Brain microvascular endothelial cell (primary cell): ENCODE measurements around the gene MOV10L1.

Experiments used
- DNase-seq: peaks from one replicate; pipeline ENCODE4 v3.0.0-alpha.2; 2020
- H3K27ac ChIP-seq: fragments of 250-450 bp; sonication (Bioruptor Pico); 2 replicates; pipeline ENCODE4 v1.5.1; 2020; ENCODE audit warnings: mild to moderate bottlenecking, moderate library complexity
- H3K27me3 ChIP-seq: fragments of 250-450 bp; sonication (Bioruptor Pico); replicated peaks from 2 replicates; pipeline ENCODE4 v1.5.1; 2020; ENCODE audit warnings: mild to moderate bottlenecking
- H3K36me3 ChIP-seq: fragments of 250-450 bp; sonication (Bioruptor Pico); replicated peaks from 2 replicates; pipeline ENCODE4 v1.5.1; 2020; ENCODE audit warnings: mild to moderate bottlenecking
- H3K4me3 ChIP-seq: 2 replicates; pipeline ENCODE4 v1.5.1; 2011; ENCODE audit warnings: low read depth, mild to moderate bottlenecking, control low read depth, low read length, moderate library complexity
- CTCF ChIP-seq: IDR thresholded peaks from 2 replicates; pipeline ENCODE4 v1.5.1; 2011; ENCODE audit warnings: low read depth, mild to moderate bottlenecking, moderate library complexity, low read length, control low read depth, inconsistent platforms; ENCODE audit errors: missing control alignments
- in situ Hi-C: cut with HindIII; loops from 2 replicates; pipeline ENCODE4 v1.10.0; 2017; ENCODE audit warnings: low sequenced_read_pairs, low pct_ligation_motif_present

The MOV10L1 gene

GRCh38 chr22:50170453-50171318, 80.9 kb downstream of the MOV10L1 start, which contains the start of gene PANX2:
TSS of gene PANX2 (plus strand) at chr22:50170731. CDS start at chr22:50170731, 0 bp downstream.
- H3K27ac ChIP-seq: no peak within 1 kb of the TSS
- H3K36me3 ChIP-seq: no peaks in the 10 kb centered on the region
- in situ Hi-C loops: no loop called here
- no peak for DNase-seq
- no peak for TF ChIP-seq CTCF
- peak within 1 kb of the TSS; percentile 47 for H3K4me3 ChIP-seq
- H3K27me3 ChIP-seq: no peaks in the 10 kb centered on the region

GRCh38 chr22:50171319-50171964, 81.6 kb downstream of the MOV10L1 start:
- TF ChIP-seq CTCF: no peak
- in situ Hi-C loops: no loop called here
- Histone ChIP-seq H3K27ac (no peak overlapping the region), H3K4me3 (peak overlapping the region; percentile 5), H3K27me3 (no peaks in the 10 kb centered on the region), H3K36me3 (no peaks in the 10 kb centered on the region)
- no peak for DNase-seq

- no peak overlapping the region for H3K4me3 ChIP-seq
- H3K27ac ChIP-seq: no peak overlapping the region
- TF ChIP-seq CTCF: no peak
- no peaks in the 10 kb centered on the region for H3K27me3 ChIP-seq
- no peaks in the 10 kb centered on the region for H3K36me3 ChIP-seq
- in situ Hi-C loops: no loop called here
- DNase-seq: no peak
These were observed 82.2 kb downstream of the MOV10L1 start for GRCh38 chr22:50171965-50172421.

GRCh38 chr22:50173311-50173982, 83.6 kb downstream of the MOV10L1 start:
- Histone ChIP-seq H3K36me3 (no peaks in the 10 kb centered on the region), H3K4me3 (no peak overlapping the region), H3K27me3 (no peaks in the 10 kb centered on the region), H3K27ac (no peak overlapping the region)
- in situ Hi-C loops: no loop called here
- DNase-seq: no peak
- no peak for TF ChIP-seq CTCF

GRCh38 chr22:50173983-50174355, 84.2 kb downstream of the MOV10L1 start:
- in situ Hi-C loops: no loop called here

More at GRCh38 chr22:50173983-50174355, 84.2 kb downstream of the MOV10L1 start:
- no peak overlapping the region for H3K4me3 ChIP-seq
- H3K27me3 ChIP-seq: no peaks in the 10 kb centered on the region
- TF ChIP-seq CTCF: no peak
- H3K27ac ChIP-seq: no peak overlapping the region
- DNase-seq: no peak
- H3K36me3 ChIP-seq: no peaks in the 10 kb centered on the region
